Measurements from ENCODE around the gene MRPL10.

MRPL10 gene

DNA sequence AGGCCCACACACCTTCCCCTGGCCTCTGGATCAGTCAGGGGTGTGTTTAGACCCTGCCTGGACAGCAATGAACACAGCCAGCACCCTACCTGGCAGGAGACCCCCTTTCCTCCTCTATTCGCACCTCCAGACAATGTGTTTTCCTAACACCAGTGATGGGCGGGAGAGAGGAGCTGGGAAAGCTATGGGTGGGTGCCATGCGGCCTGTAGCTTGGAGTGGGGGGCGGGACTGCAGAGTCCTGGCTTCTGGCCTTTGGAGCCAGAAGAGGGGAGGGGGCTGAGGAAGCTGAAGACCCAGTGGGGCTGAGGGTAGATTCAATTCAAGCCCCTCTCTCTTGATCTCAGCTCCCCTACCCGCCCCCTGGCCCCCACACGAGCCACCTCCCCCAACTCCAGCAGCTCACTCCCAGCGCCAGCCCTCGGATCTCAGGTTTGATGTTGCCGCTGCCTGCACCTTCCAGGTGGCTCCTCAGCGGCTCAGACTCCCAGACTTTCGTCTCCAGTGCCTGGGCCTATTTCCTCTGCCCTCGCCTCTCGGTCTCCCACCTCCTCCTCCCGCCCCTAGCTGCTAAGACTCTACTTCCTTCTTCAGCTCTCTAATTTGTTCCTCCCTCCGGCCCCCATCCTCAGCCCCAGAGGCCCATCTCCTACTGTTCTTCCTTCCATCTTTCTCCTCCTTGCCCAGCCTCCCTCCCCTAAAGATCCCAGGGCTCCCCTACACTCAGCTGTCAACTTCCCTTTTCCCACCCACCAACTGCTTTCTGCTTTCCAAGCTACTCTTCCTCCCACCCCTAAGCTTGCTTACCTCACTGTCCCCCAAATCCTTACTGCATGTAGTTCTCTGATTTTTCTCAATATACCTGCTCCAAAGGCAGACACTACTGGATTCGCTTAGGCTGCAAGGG, 26.5 kb upstream of the MRPL10 start:
- no peak for DNase-seq

DNA sequence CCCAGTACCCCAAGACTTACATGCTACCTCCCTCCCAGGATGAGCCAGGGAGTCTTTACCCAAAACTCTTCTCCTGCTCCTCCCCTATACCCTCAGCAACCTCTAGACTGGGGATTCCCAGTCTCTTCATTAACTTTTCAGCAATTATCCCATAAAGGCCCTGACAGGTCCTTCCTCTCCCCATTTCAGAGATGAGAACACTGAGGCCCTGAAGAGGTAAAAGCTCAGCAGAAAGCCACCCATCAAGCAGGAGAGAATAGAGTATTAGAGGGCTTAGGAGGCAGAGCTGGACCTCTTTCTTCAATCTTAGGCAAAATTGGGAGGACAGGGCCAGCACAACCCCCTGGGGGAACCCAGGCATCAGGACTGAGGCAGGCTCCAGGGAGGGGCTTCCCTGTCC, 25.5 kb upstream of the MRPL10 start:
- DNase-seq, result no peak

DNA sequence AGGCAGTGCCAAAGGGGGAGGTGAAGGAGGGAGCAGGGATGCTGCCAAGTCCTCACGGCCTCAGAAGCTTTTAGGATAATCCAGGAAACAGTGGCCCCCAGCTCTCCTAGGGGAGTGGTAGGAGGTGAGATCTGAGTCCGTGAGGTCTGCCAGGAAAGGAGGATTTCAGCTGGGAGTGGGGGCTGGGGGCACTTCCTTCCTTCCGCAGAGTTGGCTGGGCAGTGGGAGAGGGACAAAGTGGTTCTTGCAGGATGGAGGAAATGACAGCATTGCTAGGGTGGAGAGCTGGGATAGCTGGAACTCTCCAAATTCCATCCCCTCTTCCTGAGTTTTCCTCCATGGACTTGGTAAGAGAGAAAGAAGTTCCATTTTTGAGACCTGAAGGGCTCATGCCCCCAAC, 24.4 kb upstream of the MRPL10 start:
- DNase-seq, result no peak

DNA sequence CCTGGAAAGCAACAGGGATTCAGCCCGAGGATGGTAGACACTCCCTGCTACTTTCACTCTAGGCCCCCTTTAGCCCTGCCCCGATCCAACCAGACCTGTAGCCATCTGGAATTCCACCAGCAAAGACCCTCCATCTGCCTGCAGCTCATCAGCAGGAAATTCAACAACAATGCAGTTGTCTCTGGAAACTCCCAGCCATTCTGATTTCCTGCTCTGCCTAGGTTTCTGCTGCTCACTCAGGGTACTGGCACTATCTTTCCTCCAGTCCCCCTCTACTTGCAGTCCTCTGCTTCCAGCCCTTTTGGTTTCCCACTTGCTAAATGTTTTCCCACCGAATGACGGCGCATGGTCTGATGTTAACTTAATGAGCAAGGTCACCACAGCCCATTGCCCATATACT, 22.3 kb upstream of the MRPL10 start:
- no peak for DNase-seq

DNA sequence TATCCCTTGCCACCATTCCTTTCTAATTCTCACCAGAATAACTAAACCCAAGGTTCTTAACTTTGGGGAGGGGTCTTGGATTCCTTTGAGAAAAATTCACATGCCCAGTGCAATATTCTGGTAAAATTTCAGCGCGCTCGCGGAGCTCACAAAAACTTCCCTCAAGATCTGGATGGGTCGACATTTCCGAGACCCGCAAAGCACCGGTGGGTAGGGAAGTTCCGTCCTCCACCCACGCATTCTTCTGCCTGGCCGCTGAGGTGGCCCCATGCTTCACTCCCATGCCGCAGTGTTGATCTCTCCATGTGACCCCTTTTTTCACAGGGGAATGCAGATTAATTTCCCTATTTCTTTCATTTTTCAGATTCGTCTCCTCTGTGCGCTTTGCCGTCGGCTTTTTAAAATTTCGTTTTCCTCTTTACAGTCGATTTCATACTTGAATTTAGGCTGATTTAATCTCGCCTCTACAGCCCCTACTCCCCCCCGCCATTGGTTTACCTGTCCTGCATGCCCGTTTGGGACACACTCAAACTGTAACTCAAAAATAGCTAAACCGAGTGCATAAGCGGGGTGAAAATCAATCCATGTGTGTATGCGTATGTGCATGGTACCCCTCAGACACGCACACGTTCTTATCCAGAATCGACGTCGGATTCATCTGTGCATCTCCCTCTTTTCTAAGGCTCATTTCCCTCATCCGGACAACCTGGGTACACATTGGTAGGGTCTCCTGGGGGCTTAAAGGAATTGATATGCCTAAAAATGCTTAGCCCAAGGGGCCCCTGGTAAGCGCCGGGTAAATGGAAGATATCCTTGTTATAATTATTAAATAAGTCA, 21.0 kb upstream of the MRPL10 start:
- DNase-seq, result no peak

DNA sequence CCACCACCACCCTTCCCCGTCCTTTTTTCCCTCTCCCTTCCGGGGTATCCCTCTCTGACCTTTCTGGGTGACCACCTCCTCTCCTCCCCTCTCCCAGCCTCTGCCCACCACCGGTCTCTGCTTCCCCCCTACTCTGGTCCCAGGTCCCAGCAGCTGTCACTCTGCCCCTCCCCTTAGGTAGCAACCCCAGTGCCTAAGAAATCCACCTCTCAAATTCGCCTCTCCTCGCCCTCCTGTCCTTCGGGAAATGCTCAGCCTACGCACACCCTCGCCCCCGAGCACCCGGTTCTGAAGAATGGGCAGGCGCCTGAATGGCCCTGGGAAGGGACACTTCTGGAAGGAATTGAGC, 20.4 kb upstream of the MRPL10 start:
- no peak for DNase-seq

DNA sequence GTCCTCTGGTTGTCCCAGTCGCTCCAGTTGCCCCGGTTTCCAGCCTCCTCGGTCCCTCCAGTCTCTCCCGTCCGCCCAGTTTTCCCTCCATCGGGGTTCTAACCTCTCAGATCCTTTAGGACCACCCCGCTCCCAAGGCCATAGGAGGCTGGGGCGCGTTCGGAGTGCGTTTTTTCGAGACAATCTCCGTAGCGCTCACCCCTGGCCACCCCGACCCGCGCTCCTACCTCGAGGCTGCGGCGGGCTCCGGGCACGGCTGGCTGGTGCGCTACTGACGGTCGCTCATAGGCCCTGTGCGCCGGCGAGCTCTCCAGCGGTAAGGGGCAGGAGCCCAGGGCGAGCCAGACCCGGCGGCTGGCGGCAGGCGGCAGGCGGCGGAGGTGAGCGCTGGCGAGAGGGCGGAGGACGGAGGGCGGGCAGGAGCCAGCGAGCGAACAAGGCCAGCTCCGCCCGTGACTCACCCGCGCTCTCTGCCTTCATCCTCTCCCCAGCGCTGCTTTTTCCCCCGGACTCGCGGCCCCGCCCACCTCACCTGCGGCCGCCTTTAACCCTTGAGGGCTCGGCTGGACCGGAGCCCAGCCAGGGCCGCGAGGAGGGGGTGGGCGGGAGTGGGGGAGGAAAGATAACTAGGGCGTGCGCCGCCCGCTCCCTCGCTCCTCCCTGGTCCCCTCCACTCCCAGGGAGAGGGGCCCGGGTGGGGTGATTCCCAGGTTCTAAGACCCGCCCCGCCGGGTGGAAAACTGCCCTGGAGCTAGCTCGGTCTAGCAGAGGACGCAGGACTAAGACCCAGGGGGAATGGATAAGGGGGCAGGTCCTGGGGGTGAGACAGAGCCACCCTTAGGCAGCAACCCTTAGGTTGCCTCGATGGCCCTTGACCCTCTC, 19.6 kb upstream of the MRPL10 start, which contains the start of gene SP6:
SP6 (minus strand) TSS at position 472 of the 882 bp plus-strand sequence. CDS start 2,734 bp downstream, outside the sequence.
- DNase-seq, result no peak

DNA sequence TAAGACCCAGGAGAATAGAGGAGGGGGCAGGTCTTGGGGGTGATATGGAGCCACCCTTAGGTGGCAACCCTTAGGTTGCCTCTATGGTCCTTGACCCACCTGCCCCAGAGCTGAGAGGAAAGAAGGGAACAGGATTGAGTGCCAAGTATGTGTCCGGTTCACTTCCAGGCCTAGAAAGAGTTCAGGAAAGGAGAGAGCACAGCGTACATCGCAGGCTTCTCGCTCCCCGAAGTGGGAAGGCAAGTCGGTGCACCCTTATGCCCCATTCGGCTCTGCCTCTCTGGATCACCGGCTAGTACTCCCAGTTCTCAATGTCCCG, 19.0 kb upstream of the MRPL10 start:
- DNase-seq, result no peak

DNA sequence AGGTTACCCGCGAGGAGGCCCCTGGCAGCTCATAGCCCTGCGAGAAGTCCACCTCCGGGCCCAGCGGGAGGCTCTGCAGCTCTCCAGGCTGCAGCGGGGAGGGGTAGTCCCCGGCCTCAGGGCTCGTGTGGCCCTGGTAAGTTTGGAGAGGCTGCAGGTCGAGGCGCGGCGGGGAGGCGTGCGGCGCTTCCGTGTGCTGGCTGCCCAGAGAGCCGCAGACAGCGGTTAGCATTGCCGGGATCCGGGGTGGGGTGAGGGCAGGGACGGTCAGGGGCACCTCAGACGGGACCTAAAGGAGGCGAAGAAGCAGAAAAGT, 16.8 kb upstream of the MRPL10 start:
- DNase-seq, result no peak

DNA sequence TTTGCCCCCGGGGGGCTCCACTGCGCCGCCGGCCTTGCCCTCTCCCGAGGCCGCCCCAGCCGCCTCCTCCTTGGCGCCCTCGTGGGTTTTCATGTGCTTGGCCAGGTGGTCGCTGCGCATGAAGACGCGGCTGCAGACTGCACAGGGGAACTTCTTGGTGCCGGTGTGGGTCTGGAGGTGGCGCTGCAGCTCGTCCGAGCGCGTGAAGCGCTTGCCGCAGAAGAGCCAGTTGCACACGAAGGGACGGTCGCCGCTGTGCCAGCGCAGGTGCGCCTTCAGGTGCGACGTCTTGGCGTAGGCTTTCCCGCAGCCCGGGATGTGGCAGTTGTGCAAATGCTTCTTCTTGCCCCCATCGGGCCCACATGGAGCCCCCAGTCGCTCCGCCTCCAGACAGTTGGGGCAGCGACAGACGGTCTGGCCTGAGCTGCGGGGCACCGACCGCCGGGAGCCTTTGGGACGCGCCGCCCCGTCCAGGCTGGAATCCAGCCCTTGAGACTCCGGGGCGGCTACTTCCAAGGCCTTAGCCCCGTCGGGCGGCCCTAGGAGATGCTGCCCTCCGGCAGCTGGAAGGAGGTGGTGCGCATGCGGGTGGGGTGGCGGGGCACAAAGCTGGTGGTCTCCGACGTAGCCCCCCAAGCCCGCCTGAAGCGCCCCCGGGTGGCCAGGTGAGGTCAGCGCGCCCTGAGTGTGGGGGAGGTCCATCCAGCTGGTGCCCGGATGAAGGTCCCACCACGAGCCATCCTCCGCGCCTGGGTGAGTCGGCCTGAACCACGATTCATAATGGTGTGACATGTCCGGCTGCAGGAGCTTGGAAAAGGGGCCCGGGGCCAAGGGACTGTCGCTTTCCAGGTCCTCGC, 16.2 kb upstream of the MRPL10 start:
- no peak for DNase-seq

DNA sequence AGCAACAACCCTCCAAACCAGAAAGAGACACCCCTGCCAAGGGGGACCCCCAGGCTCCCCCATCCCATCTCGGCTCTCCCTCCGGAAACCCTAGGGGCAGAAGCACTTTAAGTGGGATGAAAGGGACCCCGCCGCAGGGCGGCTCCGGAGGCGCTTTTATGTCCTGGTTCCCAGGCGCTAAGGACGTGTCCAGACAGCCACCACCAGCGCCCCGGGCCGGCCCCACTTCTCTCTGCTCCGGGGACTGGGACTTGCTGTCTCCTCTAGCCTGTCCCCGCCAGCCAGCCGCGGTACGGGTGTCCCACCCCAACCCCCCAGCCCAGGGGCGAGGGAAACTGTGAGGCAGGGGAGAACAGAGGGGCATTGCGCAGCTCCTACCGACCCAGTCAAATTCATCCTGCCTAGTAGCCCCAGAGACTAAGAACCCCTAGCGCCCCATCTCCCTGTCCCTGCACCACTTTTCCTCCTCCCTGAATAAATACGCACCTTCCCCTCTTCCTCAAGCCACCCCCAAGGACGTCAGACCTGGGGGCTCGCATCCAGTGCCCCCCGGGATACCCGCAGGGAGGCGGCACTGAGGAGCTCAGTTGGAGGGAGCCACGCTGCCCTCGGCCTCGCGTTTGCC, 15.5 kb upstream of the MRPL10 start:
- DNase-seq, result no peak

DNA sequence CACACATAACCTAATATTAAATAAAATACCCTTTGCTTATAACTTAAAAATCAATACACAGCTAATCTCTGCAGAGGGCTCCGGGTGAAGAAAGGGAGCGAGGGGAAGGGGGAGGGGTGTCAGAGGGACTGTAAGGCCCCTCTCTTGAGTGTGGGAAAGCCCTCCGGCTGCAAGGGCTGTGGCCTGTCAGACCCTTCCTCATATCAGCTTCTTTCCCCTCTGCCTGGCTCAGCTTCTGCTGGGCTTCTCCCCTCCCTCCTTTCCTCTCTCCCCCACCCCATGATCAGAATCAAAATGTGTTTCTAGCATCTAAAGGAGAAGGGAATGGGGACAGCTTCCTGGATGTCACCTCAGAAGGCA, 14.4 kb upstream of the MRPL10 start:
- no peak for DNase-seq

DNA sequence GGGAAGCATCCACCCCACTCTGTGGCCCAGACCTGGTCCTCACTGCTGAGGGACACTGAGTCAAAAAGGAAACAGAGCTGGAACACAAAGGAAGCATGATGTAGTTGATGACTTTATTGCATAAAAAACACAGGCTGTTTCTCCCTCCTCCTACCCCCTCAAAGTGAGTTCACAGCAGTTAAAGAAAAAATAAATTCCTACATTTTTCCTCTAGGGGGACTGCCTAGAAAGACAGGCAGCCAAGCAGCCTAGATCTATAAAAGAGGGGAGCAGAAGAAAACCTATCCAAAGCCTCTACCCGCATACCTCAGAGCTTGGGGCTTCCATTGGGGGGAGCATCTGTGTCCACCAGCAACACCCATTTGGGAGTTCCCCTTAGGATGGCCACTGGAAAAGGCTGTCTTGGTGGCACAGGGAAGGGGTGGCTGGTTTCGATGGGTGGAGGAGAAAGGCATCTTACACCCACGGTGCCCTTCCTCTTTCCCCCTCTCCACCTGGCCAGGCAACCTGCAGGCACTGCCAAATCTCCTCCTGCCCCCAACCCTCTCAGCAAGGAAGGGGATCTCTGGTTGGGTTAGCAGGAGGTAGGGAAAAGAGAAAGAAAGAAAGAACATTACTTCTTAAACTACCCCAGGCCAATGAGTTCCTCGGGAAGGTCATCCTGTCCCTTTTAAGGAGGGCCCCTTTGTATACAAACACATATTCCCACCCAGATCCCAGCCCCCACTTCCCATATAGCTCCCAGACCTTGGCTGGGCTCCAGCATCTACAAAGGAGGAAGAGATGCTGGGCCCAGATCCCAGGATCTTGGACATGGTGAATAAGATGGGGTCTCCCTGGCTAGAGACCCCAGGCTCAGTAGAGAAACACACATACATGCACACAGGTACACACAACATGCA, 13.7 kb upstream of the MRPL10 start:
- no peak for DNase-seq

DNA sequence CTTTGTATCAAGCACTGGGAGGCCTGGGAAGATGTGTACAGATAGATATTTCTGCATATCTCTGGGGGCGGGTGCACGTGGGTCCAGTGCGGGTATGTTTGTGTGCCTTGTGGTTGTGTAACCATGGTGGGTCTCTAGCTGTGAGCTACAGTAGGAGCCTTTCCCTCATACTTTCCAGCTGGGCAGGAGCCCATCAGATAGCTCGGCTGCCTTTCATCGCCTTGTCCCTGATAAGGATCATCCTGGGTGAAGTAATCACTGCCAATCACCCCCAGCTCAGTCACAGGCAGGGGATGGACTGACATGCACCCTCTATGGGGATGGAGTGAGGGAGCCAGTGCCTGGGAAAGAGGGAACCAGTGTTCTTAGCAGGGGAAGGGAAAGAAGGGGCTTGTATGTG, 12.9 kb upstream of the MRPL10 start:
- DNase-seq, result no peak

DNA sequence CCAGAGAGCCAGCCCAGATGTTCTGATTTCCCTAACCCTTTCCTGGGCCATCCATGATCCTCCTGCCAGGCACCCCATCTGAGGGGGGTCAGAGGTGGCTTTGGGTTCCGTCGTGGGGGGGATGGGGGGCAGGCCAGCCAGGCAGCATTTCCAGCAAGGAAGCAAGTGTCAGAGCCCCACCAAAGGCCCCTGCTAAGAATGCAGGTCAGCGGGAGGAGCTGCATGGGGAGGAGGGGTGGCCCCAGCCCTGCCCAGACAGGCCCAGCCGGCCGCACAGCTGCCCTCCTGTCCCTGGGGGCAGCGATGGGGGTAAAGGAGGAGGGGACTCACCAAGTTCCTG, 12.0 kb upstream of the MRPL10 start:
- DNase-seq, result no peak

DNA sequence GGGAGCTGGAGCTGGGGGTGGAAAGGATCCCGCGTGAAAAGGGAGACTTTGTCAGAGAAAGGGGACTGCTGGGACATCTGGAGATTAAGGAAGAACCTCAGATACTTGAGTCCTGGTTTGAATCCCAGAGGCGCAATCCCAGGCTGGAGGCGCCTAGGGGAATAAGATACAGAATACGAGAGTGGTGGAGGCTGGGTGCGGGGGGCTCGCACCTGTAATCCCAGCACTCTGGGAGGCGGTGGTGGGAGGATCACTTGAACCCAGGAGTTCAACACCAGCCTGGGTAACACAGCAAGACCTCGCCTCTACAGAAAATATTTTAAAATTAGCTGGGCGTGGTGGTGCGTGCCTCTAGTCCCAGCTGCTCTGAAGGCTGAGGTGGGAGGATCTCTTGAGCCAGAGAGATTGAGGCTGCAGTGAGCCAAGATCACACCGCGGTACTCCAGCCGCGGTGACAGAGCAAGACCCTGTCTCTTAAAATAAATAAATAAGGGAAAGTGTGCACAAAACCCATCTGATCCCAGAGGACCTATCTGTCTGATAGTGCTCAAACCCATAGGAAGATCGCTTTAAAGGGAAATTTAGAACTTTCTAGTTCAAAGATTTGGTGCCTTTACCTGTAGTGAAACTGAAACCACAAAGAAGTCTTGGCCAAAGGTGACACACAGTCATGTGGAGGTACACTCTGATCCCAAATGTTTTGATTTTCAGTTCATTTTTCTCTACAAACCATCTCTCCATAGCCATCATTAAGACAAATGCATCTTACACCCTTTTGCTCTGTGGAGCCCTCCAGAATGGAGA, 10.3 kb upstream of the MRPL10 start:
- DNase-seq, result no peak

DNA sequence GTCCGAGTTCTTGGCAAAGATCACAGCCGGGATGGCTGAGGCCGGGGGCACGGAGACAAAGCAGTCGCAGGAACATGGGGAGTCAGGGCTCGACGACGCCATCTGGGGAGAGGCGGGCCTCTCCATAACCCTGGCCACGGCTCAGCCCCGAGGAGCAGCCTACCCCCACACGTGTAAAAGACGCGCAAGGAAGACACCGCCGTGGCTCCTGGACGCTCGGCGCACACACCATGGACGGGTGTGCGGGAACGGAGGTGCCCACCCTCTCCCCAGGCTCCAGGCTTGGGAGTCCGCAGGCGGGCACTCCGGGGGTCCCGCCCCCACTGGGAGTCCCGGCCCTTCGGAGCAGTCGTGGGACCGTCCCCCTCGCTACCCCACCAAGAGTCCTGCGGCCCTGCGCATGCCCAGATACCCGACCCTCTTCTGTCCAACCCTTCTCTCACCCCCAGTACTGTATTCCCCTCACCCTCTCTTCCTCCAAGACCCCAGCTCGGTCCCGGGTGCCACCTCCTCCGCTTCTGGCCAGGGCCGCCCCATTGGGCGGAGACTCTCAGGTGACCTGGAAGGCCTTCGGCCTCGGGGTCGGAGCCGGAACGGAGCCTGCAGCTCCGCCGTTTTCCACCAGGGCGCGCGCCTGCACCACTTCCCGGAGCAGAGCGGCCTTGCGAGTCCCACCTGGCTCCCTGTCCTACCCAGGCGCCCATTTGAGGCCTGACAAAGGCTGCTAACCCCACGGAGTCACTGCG, 9.6 kb upstream of the MRPL10 start, which contains the start of gene SCRN2:
SCRN2 (minus strand) TSS at position 532 of the 746 bp plus-strand sequence; CDS start at position 102, 430 bp downstream.
- DNase-seq, result peak; percentile 68

DNA sequence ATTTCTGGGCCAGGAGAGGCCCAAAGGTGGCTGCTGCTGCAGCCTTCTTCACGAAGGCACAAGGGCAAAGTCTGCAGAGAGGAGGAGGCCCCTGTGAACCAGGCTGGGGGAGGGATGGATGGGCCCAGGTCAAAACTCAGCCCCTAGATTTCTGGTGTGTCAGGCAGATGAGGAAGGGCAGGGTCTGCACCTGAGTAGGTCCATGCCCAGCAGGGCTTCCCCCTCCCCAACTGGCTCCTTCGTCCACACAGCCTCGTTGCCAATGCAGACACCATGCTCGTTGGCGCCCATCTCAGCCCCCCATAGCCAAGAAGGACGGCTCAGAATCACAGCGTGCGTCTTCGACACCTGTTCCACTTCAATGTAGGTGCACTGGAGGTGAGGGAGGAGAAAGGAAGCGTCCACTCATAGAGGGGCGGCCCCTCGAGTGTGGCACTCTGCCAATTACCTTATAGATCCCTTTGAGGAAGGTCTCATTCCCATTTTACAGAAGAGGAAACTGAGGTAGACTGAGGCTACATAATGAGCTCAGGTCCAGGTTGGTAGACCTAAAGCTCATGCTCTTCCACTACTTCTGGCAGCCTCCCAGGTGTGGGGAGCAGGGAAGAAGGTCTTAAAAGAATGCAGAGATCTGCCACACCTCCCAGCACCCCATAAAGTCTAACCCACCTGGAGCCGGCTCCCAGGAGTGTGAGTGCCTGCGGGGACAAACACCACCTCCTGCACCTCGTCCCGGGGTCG, 8.8 kb upstream of the MRPL10 start:
- DNase-seq, result no peak

DNA sequence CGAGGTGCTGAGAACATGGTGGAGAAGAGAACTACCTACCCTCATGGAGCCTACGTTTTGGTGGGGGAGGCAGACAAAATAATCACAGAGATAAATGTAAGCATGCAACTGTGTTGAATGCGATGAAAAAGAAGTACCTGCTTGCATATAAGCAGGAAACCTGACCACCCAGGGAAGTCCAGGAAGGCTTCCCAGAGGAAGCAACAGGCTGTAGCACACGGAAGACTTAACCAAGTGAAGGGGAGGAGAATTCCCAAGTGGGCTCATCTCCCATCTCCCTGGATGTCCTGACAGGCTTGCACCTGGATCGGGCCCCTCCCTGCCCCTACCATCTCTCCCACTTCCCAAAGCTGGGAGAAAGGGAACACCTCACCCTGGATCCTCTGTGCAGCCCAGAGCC, 7.7 kb upstream of the MRPL10 start:
- DNase-seq, result no peak

All from DMS 273 treated with DMSO at 0.1 percent for 48 hours (cell line).